ENCODE results near the gene MYRF. TPM values are rescaled to one million over a fixed set of nuclear protein-coding genes. Genes with fewer than 3 reads are reported as not detected.

Gene MYRF
- polyA plus RNA-seq, 2 donors = 0.18 to 1.3 TPM

GRCh38 chr11:61769169-61769920, 16.9 kb downstream of the MYRF start:
- no peaks in the 10 kb centered on the region for H3K4me1 ChIP-seq (ENCODE audit: control insufficient read depth in 2 of 2, insufficient read depth in 2 of 2, low read length in 1 of 2)
- WGBS, 2 donors = 53 to 63% methylated on average over 32 to 33 of the region's 33 CpGs

GRCh38 chr11:61769946-61770683, 17.7 kb downstream of the MYRF start:
- no peaks in the 10 kb centered on the region for H3K9me3 ChIP-seq (ENCODE audit: control insufficient read depth in 2 of 2, insufficient read depth in 1 of 2, low read depth in 1 of 2, low read length in 1 of 2)
- H3K36me3 ChIP-seq (ENCODE audit: control insufficient read depth in 2 of 2, insufficient read depth in 2 of 2, low read length in 1 of 2) = no peaks in the 10 kb centered on the region
- no peak overlapping the region for H3K4me3 ChIP-seq (ENCODE audit: low read depth in 1 of 2, low read length in 2 of 2)
- H3K4me1 ChIP-seq (ENCODE audit: control insufficient read depth in 2 of 2, insufficient read depth in 2 of 2, low read length in 1 of 2) = no peaks in the 10 kb centered on the region
- no peaks in the 10 kb centered on the region for H3K27me3 ChIP-seq (ENCODE audit: control insufficient read depth in 1 of 2, insufficient read depth in 2 of 2, low read length in 2 of 2)
- WGBS, 2 donors = 84 to 88% methylated on average over 19 to 20 of the region's 20 CpGs
- H3K27ac ChIP-seq (ENCODE audit: low read depth in 2 of 2, low read length in 1 of 2) = no peak overlapping the region

More at GRCh38 chr11:61769169-61769920, 16.9 kb downstream of the MYRF start:
- Histone ChIP-seq H3K36me3 (ENCODE audit: control insufficient read depth in 2 of 2, insufficient read depth in 2 of 2, low read length in 1 of 2) (no peaks in the 10 kb centered on the region), H3K4me3 (ENCODE audit: low read depth in 1 of 2, low read length in 2 of 2) (no peak overlapping the region), H3K9me3 (ENCODE audit: control insufficient read depth in 2 of 2, insufficient read depth in 1 of 2, low read depth in 1 of 2, low read length in 1 of 2) (no peaks in the 10 kb centered on the region), H3K27ac (ENCODE audit: low read depth in 2 of 2, low read length in 1 of 2) (no peak overlapping the region), H3K27me3 (ENCODE audit: control insufficient read depth in 1 of 2, insufficient read depth in 2 of 2, low read length in 2 of 2) (no peaks in the 10 kb centered on the region)

- WGBS, 2 donors = 86 to 89% methylated on average over 14 to 15 of the region's 15 CpGs
- H3K36me3 ChIP-seq (ENCODE audit: control insufficient read depth in 2 of 2, insufficient read depth in 2 of 2, low read length in 1 of 2) = no peaks in the 10 kb centered on the region
- H3K9me3 ChIP-seq (ENCODE audit: control insufficient read depth in 2 of 2, insufficient read depth in 1 of 2, low read depth in 1 of 2, low read length in 1 of 2) = no peaks in the 10 kb centered on the region
- H3K27me3 ChIP-seq (ENCODE audit: control insufficient read depth in 1 of 2, insufficient read depth in 2 of 2, low read length in 2 of 2) = no peaks in the 10 kb centered on the region
- no peak overlapping the region for H3K4me3 ChIP-seq (ENCODE audit: low read depth in 1 of 2, low read length in 2 of 2)
- no peak overlapping the region for H3K27ac ChIP-seq (ENCODE audit: low read depth in 2 of 2, low read length in 1 of 2)
- H3K4me1 ChIP-seq (ENCODE audit: control insufficient read depth in 2 of 2, insufficient read depth in 2 of 2, low read length in 1 of 2) = peaks cover 0 to 2% of the 10 kb centered on the region in 2 donors
Measured at GRCh38 chr11:61771195-61771894, 18.9 kb downstream of the MYRF start.

GRCh38 chr11:61771985-61772455, 19.6 kb downstream of the MYRF start:
- Histone ChIP-seq H3K27me3 (ENCODE audit: control insufficient read depth in 1 of 2, insufficient read depth in 2 of 2, low read length in 2 of 2) (no peaks in the 10 kb centered on the region), H3K9me3 (ENCODE audit: control insufficient read depth in 2 of 2, insufficient read depth in 1 of 2, low read depth in 1 of 2, low read length in 1 of 2) (no peaks in the 10 kb centered on the region), H3K27ac (ENCODE audit: low read depth in 2 of 2, low read length in 1 of 2) (no peak overlapping the region), H3K4me3 (ENCODE audit: low read depth in 1 of 2, low read length in 2 of 2) (no peak overlapping the region), H3K36me3 (ENCODE audit: control insufficient read depth in 2 of 2, insufficient read depth in 2 of 2, low read length in 1 of 2) (no peaks in the 10 kb centered on the region), H3K4me1 (ENCODE audit: control insufficient read depth in 2 of 2, insufficient read depth in 2 of 2, low read length in 1 of 2) (peaks cover 0 to 3% of the 10 kb centered on the region in 2 donors)
- WGBS, 2 donors = 62 to 67% methylated on average over 5 to 7 of the region's 7 CpGs

GRCh38 chr11:61773356-61773755, 20.9 kb downstream of the MYRF start:
- H3K9me3 ChIP-seq (ENCODE audit: control insufficient read depth in 2 of 2, insufficient read depth in 1 of 2, low read depth in 1 of 2, low read length in 1 of 2) = no peaks in the 10 kb centered on the region
- H3K4me1 ChIP-seq (ENCODE audit: control insufficient read depth in 2 of 2, insufficient read depth in 2 of 2, low read length in 1 of 2) = peaks cover 0 to 8% of the 10 kb centered on the region in 2 donors
- no peaks in the 10 kb centered on the region for H3K36me3 ChIP-seq (ENCODE audit: control insufficient read depth in 2 of 2, insufficient read depth in 2 of 2, low read length in 1 of 2)
- H3K27ac ChIP-seq (ENCODE audit: low read depth in 2 of 2, low read length in 1 of 2) = no peak overlapping the region
- 74 to 80% methylated on average over 10 of the region's 10 CpGs for WGBS, 2 donors
- H3K27me3 ChIP-seq (ENCODE audit: control insufficient read depth in 1 of 2, insufficient read depth in 2 of 2, low read length in 2 of 2) = no peaks in the 10 kb centered on the region
- H3K4me3 ChIP-seq (ENCODE audit: low read depth in 1 of 2, low read length in 2 of 2) = no peak overlapping the region

- Histone ChIP-seq H3K27ac (ENCODE audit: low read depth in 2 of 2, low read length in 1 of 2) (no peak overlapping the region), H3K4me3 (ENCODE audit: low read depth in 1 of 2, low read length in 2 of 2) (no peak overlapping the region), H3K9me3 (ENCODE audit: control insufficient read depth in 2 of 2, insufficient read depth in 1 of 2, low read depth in 1 of 2, low read length in 1 of 2) (no peaks in the 10 kb centered on the region), H3K4me1 (ENCODE audit: control insufficient read depth in 2 of 2, insufficient read depth in 2 of 2, low read length in 1 of 2) (peaks cover 0 to 8% of the 10 kb centered on the region in 2 donors), H3K27me3 (ENCODE audit: control insufficient read depth in 1 of 2, insufficient read depth in 2 of 2, low read length in 2 of 2) (no peaks in the 10 kb centered on the region), H3K36me3 (ENCODE audit: control insufficient read depth in 2 of 2, insufficient read depth in 2 of 2, low read length in 1 of 2) (no peaks in the 10 kb centered on the region)
- 79 to 87% methylated on average over 18 of the region's 18 CpGs for WGBS, 2 donors
Measured at GRCh38 chr11:61773809-61774208, 21.4 kb downstream of the MYRF start.

GRCh38 chr11:61774411-61774810, 22.0 kb downstream of the MYRF start:
- 86 to 87% methylated on average over 12 of the region's 12 CpGs for WGBS, 2 donors
- Histone ChIP-seq H3K4me1 (ENCODE audit: control insufficient read depth in 2 of 2, insufficient read depth in 2 of 2, low read length in 1 of 2) (peaks cover 0 to 8% of the 10 kb centered on the region in 2 donors), H3K36me3 (ENCODE audit: control insufficient read depth in 2 of 2, insufficient read depth in 2 of 2, low read length in 1 of 2) (no peaks in the 10 kb centered on the region), H3K4me3 (ENCODE audit: low read depth in 1 of 2, low read length in 2 of 2) (no peak overlapping the region), H3K9me3 (ENCODE audit: control insufficient read depth in 2 of 2, insufficient read depth in 1 of 2, low read depth in 1 of 2, low read length in 1 of 2) (no peaks in the 10 kb centered on the region), H3K27ac (ENCODE audit: low read depth in 2 of 2, low read length in 1 of 2) (no peak overlapping the region), H3K27me3 (ENCODE audit: control insufficient read depth in 1 of 2, insufficient read depth in 2 of 2, low read length in 2 of 2) (no peaks in the 10 kb centered on the region)

- Histone ChIP-seq H3K36me3 (ENCODE audit: control insufficient read depth in 2 of 2, insufficient read depth in 2 of 2, low read length in 1 of 2) (no peaks in the 10 kb centered on the region), H3K4me1 (ENCODE audit: control insufficient read depth in 2 of 2, insufficient read depth in 2 of 2, low read length in 1 of 2) (peaks cover 0 to 8% of the 10 kb centered on the region in 2 donors), H3K27ac (ENCODE audit: low read depth in 2 of 2, low read length in 1 of 2) (no peak overlapping the region), H3K9me3 (ENCODE audit: control insufficient read depth in 2 of 2, insufficient read depth in 1 of 2, low read depth in 1 of 2, low read length in 1 of 2) (no peaks in the 10 kb centered on the region), H3K27me3 (ENCODE audit: control insufficient read depth in 1 of 2, insufficient read depth in 2 of 2, low read length in 2 of 2) (no peaks in the 10 kb centered on the region), H3K4me3 (ENCODE audit: low read depth in 1 of 2, low read length in 2 of 2) (no peak overlapping the region)
- 92 to 95% methylated on average over 6 of the region's 6 CpGs for WGBS, 2 donors
Measured at GRCh38 chr11:61775106-61775505, 22.7 kb downstream of the MYRF start.
